A549 (cell line): ENCODE results near the gene HNRNPUL1.

Experiments
- BHLHE40 ChIP-seq: IDR thresholded peaks from 2 replicates; pipeline ENCODE4 v1.6.1; 2012; ENCODE audit warnings: low read depth, low read length, inconsistent platforms
- CBX8 ChIP-seq: fragments of 200-600 bp; sonication (generic); IDR thresholded peaks from 2 replicates; pipeline ENCODE4 v1.6.1; 2016
- CEBPB ChIP-seq, 2 experiments: fragments of >200 bp in 1 of 2; sonication (Bioruptor Twin) in 1 of 2; formaldehyde crosslinking in 1 of 2; IDR thresholded peaks; 2 replicates each; pipeline ENCODE4 v1.6.1; 2012 to 2016
- CHD4 ChIP-seq: fragments of 200-600 bp; sonication (generic); IDR thresholded peaks from 2 replicates; pipeline ENCODE4 v1.6.1; 2016; ENCODE audit warnings: antibody characterized with exemption, mild to moderate bottlenecking, borderline replicate concordance
- CTCF ChIP-seq: fragments of >200 bp; sonication (Bioruptor Twin); formaldehyde crosslinking; IDR thresholded peaks from 3 replicates; pipeline ENCODE4 v1.5.1; 2016
- HOXA7 ChIP-seq: fragments of 250-450 bp; sonication (Bioruptor Pico); IDR thresholded peaks from 2 replicates; pipeline ENCODE4 v1.5.0; 2020; ENCODE audit warnings: mild to moderate bottlenecking, moderate library complexity
- POLR2A ChIP-seq: IDR thresholded peaks from 2 replicates; pipeline ENCODE4 v1.6.1; 2012; ENCODE audit warnings: mild to moderate bottlenecking, low read length
- RARB ChIP-seq: fragments of 250-450 bp; sonication (Bioruptor Pico); IDR thresholded peaks from 2 replicates; pipeline ENCODE4 v1.8.0; 2021; ENCODE audit warnings: mild to moderate bottlenecking, moderate library complexity
- RCOR1 ChIP-seq: fragments of 150-350 bp; IDR thresholded peaks from 2 replicates; pipeline ENCODE4 v1.6.1; 2014; ENCODE audit warnings: antibody characterized with exemption, low read length, low read depth
- REST ChIP-seq: fragments of 200-600 bp; sonication (generic); IDR thresholded peaks from 2 replicates; pipeline ENCODE4 v1.6.1; 2016; ENCODE audit warnings: antibody characterized with exemption, mild to moderate bottlenecking, moderate library complexity
- RFX5 ChIP-seq: fragments of 450-650 bp; IDR thresholded peaks from 2 replicates; pipeline ENCODE4 v1.7.1; 2014; ENCODE audit warnings: antibody characterized with exemption, mild to moderate bottlenecking, moderate library complexity
- SMC3 ChIP-seq: fragments of >200 bp; sonication (Bioruptor Twin); formaldehyde crosslinking; IDR thresholded peaks from 3 replicates; pipeline ENCODE4 v1.6.1; 2018; ENCODE audit warnings: inconsistent platforms
- ZFP36 ChIP-seq: fragments of 450-650 bp; IDR thresholded peaks from 2 replicates; pipeline ENCODE4 v1.6.1; 2014; ENCODE audit warnings: borderline replicate concordance; ENCODE audit not compliant: partially characterized antibody

GRCh38 chr19:41307954-41308449, 43.8 kb downstream of the HNRNPUL1 start:
- TF ChIP-seq REST (no peak), CHD4 (no peak), RFX5 (no peak), CTCF (no peak), CBX8 (no peak), BHLHE40 (no peak), RCOR1 (no peak), HOXA7 (0 out of 2 replicates have a peak, but pooled peaks have one; percentile 74), SMC3 (no peak), RARB (CRISPR knock-in tag) (no peak), POLR2A (no peak), ZFP36 (peak; percentile 80), CEBPB (IDR thresholded peaks at IDR 0.05) (no peak)
